Inflammatory macrophage (primary cell): ENCODE data around the gene OSBPL6.

Source experiments
- DNase-seq, 2 donors: peaks; one replicate each; pipeline ENCODE4 v3.0.0-alpha.2; 2020 to 2022

Gene OSBPL6

DNA sequence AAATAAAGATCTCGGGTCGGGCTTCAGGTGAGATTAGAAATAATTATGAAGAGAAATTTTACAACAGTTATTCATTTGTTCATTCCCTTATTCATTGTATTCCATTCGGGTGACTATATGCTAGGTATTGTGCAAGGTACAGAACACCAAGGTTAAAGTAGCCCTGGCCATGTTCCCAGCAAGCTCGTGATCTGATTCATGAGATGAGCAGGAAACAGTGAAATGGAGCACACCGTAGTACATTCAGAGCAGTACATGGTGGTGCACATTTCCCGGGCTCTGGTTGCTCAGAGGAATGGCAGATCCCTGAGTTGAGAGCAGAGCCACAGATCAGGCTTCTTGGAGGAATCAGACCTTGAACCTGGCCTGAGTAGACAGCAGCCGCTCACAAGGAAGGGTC is 168.9 kb downstream of the OSBPL6 start:
- no peak for DNase-seq

- DNase-seq: no peak
Observed at GRCh38 chr2:178365116-178365515, 170.8 kb downstream of the OSBPL6 start.

DNA sequence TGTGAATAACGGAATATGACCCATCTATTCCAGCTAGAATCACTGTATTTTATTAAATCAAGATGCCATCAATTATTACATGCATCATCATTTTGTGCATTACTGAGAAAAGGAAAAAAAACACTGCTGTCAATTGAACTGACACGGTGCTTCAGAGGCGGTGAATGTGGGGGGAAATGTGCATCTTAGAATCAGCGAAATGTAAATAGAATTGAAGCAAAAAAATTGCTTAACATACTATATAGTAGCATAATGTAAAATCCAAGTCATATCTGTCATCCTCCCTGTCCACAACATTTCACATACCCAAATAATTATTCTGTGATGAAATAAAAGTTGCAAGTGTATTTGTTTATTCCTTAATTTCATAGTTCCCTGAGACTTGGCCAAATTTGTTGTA is 172.1 kb downstream of the OSBPL6 start:
- DNase-seq: no peak

GRCh38 chr2:178367344-178367743 is 173.0 kb downstream of the OSBPL6 start:
- DNase-seq: no peak

GRCh38 chr2:178374865-178375264 is 180.6 kb downstream of the OSBPL6 start:
- no peak for DNase-seq

GRCh38 chr2:178377046-178377445 is 182.7 kb downstream of the OSBPL6 start:
- no peak for DNase-seq

DNA sequence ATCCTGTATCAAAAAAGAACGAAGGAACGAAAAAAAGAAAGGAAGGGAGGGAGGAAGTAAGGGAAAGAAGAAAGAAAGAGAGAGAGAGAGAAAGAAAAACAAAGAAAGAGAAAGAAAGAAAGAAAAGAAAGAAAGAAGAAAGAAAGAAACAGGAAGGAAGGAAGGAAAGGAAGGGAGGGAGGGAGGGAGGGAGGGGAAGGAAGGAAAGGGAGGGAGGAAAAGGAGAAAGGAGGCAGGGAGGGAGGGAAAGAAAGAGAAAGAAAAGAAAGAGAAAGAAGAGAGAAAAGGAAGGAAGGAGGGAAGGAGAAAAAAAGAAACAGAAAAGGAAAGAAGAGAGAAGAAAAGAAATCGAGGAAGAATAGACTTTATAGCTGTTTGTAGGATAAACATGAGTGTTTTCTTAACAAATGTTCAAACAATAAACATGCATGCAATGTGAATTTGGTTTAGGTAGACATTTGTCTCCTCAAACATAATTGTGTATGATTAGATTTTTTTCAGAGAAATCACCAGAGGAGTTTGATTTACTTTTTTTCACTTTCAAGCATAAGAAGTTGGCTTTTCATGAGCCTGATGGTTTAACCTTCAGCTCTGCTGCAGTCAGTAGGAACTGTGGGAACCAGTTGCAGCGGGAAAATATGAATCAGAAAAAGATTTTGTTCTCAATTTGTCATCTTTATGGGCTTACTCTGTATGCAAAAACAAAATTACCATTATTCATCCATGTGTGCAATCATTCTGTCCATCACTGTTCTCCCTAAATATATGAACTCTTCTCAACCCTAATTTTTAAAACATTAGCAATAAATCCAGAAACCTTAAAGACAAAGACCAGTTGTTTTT is 185.1 kb downstream of the OSBPL6 start:
- DNase-seq: no peak

GRCh38 chr2:178380763-178381162 is 186.5 kb downstream of the OSBPL6 start:
- no peak for DNase-seq

DNA sequence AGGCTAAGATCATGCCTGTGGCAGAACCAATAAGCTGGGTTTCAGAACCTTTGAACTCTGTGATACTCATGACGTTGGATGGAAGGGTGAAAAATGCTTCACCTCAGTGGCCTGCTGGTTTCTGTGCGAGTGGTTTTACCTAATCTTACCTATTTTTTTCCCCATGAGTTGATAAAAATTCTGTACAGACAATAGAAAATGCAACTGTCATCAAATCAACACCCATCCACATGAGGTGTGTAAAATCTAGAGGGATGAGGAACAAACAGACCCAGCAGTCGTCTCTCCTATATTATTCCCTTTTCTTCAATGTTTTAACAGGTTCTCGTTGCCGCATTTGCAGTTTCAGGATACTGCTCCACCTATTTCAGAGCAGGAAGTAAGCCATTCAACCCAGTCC is 189.4 kb downstream of the OSBPL6 start:
- no peak for DNase-seq

DNA sequence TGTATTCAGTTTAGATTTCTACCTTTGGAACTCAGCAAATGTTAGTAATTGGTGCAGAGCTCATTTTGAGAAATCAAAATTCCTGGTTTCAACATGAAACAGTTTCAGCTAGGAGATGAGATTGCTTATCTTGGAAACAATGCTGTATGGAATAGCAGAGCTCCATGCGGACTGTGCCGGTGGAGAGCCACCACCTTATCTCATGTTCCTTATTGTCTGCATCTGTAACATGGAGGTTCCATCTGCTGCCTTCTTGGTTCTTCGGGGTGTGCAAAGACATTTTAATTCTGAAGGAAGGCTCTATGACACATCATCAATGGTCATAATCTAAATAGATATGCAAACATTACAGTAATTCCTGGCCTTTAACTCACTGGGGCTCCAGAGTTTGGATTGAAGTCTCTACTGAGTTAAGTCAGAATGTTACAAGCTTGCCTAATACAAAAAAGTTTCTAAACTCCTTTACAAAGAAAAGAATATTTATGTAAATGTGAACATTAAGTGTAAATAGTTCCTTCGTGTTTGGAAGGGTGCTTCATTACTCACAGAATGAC is 191.4 kb downstream of the OSBPL6 start:
- no peak for DNase-seq

- DNase-seq: no peak
Observed at GRCh38 chr2:178386986-178387597, 192.8 kb downstream of the OSBPL6 start.

GRCh38 chr2:178388287-178388686 is 194.0 kb downstream of the OSBPL6 start:
- no peak for DNase-seq

DNA sequence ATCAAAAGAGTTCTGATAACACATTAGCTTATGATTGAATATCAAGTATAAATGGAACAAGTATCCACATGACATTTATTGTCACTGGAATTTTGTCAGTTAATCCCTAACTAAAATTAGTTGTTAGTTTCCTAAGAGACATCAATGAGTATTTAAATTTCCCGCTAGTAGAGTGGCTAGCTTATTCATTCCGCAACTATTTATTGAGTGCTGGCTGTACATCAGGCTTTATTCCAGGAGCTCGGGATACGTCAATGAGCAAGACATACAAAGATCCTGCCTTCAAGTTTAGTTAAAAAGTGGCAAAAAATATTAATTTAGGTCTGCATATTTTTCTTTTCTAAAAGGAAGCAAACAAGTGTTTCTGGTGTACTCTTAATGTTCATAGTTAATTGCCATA is 197.4 kb downstream of the OSBPL6 start:
- DNase-seq: no peak

- DNase-seq: no peak
Observed at GRCh38 chr2:178392215-178392614, 197.9 kb downstream of the OSBPL6 start.

DNA sequence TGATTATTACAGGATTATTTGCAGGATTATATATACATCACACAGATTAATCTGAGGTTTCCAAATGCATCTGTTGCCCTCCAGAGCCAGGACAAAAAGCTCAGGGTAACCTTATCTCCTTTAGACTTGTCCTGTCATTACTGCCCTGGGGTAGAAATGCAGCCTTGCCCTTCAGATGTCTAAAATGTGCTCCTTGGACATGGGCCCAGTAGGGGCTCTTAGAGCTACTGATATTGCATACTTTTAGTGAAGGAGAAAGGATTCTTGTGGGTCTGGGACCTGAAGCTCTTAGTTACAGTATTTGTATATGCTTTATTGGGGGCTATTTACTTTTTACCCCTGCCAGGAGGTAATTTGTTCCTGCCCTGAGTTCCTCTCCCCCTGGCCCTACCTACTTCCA is 200.5 kb downstream of the OSBPL6 start:
- no peak for DNase-seq

DNA sequence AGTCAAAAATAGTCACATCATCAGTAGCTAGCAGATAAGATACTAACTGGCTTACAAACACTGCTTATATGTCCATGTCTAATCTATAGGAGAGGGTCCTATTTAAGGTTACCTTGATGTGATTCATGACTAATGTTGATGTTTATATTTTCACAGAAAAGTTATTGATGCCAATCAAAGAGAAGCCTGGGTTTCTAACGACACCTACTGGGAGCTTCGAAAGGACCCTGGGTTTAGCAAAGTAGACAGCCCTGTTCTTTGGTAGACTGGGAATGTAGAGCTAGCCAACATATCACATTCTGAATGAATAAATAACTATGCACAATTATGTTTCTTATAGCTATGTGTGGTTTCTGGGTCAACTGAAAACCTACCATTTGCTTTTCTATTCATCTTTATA is 201.0 kb downstream of the OSBPL6 start:
- no peak for DNase-seq

DNA sequence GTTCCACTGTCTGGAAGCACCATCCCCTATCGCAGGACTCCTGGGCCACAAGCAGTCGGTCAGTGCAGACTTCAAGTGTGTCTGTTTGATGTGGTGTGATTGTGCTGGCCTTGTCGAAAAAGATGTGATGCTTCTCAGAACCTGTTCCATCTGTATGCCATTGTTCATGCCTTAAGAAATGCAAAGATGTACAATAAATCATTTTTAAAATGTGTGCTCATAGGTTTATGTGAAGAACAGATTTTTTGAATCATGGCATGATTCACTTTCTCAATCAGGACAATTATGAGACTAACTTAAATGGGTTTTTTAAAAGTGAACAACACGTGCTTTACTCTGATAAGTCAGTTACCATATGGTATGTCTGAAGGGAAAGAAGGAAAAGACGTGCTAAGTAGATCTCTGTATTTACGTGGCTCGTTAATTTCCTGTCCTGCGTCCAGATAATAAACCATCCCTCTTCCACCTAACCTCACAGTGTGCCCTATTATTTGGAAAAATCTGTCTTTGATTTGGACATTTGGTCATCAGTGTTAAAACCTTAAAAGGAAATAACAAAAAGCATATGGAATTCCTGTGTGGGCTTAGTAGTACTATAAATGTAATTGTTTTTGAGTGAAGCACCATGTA is 201.7 kb downstream of the OSBPL6 start:
- DNase-seq: no peak

DNA sequence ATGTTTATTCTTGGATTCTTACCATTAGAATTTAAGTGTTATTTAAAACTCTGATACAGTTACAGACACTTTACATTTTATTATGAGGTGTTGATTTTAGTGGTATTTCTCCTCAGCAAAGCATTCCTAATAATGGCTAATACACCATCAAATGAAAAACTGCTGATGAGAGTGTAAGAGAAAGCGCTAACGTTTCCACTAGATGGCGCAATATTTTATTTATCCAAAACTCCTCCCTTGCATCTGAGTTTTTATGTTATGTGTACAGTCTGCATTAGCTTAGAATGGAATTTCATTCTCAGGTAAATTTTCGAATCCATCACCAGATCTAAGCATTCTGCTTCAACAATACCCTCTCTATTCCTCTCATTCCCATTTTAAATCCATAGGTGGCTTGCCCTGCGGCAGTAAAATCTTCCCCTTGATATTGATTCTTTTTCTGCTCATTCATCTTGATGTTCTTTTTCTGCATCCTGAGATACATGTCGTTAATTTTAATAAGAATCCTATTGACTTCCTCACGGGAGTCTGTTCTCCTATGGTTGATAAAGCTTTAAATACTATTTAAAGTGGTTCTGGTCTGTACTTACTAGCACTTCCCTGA is 202.8 kb downstream of the OSBPL6 start:
- DNase-seq: peak; percentile 49 to 63

- no peak for DNase-seq
Observed at GRCh38 chr2:178401994-178402437, 207.7 kb downstream of the OSBPL6 start.

GRCh38 chr2:178403671-178404306 is 209.5 kb downstream of the OSBPL6 start:
- no peak for DNase-seq

DNA sequence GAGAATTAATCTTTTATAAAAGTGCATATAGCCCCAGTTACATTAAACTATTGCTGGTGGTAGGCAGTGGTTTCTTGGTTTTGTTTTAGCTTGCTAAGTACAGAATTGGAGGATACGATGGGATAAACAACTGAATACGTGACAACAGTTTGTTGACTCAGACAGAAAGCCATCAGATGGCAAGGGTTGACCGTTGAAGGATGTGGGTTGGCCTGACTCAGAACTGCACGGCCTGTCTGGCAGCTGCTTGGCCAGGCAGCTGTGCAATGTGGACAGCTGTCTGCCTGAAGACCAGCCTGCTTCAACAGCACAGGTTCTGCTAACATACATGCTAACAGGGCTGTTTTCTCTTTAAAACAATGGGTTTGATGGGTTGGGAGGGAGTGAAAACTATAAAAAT is 210.1 kb downstream of the OSBPL6 start:
- DNase-seq: peak; percentile 3 to 42

- no peak for DNase-seq
Observed at GRCh38 chr2:178409261-178409660, 214.9 kb downstream of the OSBPL6 start.

- DNase-seq: no peak
Observed at GRCh38 chr2:178412047-178412446, 217.7 kb downstream of the OSBPL6 start.
